Fibroblast of skin of left biceps (primary cell): ENCODE measurements around the gene REG4.
"Not testable (repeated sequence)": the region's sequence is repeated elsewhere in the genome, so short reads cannot be mapped to it uniquely, and the experiment has no call there.

Experiments
- DNase-seq, 2 experiments: peaks; one replicate each; pipeline ENCODE4 v3.0.0-alpha.2; 2013; ENCODE audit warnings: low read depth in 2 of 2

Gene REG4

DNA sequence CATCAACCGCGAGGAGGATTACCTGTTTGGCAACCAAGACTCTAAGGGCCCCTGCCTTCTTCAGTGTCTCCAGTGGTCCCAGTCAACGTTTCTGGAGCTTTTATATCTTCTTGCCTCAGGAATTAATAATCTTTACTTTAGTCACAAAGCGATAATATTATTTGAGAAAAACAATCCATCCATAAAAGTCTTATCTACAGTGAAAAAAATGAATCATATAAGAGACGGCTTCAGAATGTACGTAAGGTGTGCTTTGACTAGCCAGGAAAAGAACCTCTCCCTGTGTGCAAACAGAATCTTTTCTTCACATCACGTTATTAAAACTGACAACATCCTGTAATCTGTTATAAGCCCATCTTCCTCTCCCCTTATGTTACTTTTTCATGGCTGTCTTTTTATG, at the start of gene REG4:
REG4 (minus strand) TSS at position 74 of the 400 bp plus-strand sequence. CDS start 2,691 bp downstream, outside the sequence.
- no peak for DNase-seq

GRCh38 chr1:119859647-119860046, 48.4 kb upstream of the REG4 start:
- peak in 1 of 2 experiments; percentile 17 for DNase-seq

- DNase-seq: not testable (repeated sequence)
Observed at GRCh38 chr1:119858556-119859214, 47.4 kb upstream of the REG4 start.

DNA sequence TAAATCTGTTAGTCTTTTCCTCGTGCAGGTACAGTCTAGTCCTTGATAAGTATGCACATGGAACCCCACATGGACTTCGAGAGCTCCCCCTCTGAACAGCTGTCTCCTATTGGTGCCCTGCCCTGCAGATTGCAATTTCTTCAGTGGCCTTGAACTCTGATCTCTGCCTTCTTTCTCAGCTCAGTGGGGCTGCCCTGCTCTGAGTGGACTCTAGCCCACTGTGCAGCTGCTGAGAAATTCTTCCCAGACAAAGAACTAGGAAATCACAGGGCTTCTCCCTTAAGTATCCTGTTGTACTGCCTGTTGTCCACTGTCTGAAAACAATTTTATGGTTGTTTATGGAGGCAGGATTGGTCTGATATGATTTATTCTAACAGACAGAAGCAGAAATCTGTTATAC, 46.9 kb upstream of the REG4 start:
- no peak for DNase-seq

GRCh38 chr1:119853155-119853554, 41.9 kb upstream of the REG4 start:
- no peak for DNase-seq

- DNase-seq: not testable (repeated sequence)
Observed at GRCh38 chr1:119844206-119844605, 32.9 kb upstream of the REG4 start.

DNA sequence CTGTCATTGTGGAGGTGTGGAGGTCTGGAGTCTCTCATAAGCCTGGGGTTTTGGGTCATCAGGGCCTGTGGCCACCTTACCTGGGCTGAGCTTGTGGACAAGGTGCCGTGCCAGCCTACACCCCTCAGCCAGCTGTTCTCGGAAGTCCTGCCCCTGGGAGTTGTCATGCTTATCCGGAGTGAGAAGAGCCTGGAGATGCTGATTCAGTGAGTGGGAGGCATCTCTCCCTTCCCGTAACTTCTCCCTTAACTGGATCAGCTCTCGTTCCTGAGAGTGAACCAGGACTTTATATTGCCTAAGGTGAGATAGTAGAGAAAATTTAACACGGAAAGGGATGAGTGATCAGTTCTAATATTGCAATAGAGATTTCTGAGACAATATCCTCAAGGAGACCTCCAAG, 30.0 kb upstream of the REG4 start:
- no peak for DNase-seq

DNA sequence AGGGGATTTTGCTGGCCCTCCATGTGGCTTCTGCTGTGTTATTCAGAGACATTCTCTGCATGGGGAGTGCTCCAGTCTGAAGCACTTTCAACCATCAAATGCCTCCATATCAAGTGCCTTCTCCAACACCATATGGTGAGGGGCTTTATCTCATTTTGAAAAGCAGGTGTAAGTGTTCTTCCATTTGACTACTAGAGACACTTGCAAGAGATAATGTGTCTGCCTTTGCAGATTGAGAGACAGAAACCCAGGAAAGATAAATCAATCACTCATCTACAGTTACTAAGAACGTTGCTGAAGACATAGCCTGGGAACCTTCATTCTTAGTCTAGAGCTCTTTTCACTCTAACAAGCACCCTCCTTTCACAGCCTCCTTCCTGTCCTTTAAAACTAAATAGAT, 29.5 kb upstream of the REG4 start:
- DNase-seq: no peak

- no peak for DNase-seq
Observed at GRCh38 chr1:119838236-119838635, 27.0 kb upstream of the REG4 start.

DNA sequence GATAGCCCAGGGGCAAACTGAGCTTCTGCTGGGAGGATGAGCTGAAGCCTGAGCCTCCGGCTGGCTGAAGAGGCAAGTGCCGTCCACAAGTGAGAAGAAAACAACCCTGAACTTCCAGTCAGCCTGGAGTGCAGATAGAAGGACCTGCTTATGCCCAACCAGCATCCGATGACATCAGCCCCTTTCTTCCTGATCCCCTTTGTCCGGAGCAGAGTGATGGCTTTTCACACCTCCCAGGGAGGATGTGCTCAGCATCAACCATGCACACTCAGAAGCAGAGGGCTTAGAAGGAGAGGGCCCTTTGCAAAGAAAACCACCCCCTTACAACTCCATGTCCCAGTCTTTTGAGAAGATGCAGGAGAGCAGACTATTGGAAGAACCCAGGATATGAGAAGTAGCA, 23.7 kb upstream of the REG4 start:
- DNase-seq: no peak

DNA sequence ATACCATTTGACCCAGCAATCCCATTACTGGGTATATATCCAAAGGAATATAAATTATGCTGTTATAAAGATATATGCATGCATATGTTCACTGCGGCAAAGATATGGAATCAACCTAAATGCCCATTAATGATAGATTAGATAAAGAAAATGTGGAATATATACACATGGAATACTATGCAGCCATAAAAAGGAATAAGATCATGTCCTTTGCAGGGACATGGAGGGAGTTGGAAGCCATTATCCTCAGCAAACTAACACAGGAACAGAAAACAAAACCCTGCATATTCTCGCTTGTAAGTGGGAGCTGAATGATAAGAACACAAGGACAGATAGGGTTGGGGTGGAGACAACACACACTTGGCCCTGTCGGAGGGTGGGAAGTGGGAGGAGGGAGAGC, 19.8 kb upstream of the REG4 start:
- DNase-seq: no peak

DNA sequence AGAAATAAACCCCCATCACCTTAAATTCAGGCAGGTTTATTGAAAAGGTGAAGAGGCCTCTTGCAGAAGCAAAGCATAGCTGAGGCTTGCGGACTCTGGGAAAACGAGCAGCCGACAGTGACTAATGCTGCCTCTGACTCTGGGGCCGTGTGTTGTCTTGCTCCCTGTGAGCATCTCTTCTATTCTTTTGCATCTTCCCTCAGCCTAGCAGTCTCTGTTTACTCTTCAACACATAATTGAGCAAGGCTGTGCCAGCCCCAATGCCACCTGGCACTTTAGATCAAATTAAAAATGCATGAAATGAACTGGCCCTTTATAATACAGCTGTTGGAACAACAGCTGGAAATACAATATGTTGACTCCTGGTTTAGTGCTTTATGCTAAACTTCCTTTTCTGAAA, 18.4 kb upstream of the REG4 start:
- no peak for DNase-seq

- not testable (repeated sequence) for DNase-seq
Observed at GRCh38 chr1:119829006-119829405, 17.7 kb upstream of the REG4 start.

- DNase-seq: no peak
Observed at GRCh38 chr1:119828266-119828665, 17.0 kb upstream of the REG4 start.

GRCh38 chr1:119827010-119827409, 15.8 kb upstream of the REG4 start:
- no peak for DNase-seq

DNA sequence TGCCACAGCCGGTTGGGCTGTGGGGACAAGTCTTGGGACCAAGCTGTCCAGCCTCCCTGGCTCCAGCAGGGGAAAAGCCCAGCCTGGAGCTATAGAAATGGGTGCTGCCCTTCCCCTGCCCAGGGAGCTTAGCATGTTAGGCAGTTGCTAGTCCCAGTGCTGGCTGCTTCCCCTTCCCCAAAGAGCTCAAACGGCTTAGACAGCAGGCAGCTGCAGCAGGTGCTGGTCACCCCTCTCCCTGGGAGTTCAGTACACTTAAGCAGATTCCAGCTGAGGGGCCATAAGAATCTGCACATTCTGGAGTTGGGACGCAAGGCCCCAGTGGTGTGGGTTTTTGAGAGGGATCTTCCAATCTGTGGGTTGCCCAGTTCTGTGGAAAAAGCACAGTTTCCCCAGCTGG, 11.1 kb upstream of the REG4 start:
- no peak for DNase-seq

- DNase-seq: no peak
Observed at GRCh38 chr1:119818181-119818580, 6.9 kb upstream of the REG4 start.

- DNase-seq: no peak
Observed at GRCh38 chr1:119816407-119816806, 5.1 kb upstream of the REG4 start.

DNA sequence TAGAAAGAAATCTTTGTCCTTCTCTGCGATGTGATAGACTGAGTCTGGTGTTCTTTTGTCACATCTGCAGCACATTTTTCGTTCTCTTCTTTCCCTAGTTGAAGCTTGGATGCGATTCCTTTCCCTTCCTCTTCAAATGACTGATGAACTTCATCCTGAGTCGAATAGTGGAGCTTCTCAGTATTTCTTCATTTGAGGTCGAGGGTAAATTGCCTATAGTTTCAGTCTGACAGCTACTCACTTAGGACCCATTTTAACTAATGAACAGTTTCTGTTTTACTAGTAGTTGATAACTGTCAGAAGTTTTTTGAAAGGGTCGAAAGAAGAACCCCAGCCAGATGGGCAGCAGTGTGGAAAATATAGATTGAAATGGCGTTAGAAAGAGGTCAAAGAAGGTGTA, 4.7 kb upstream of the REG4 start:
- no peak for DNase-seq

- peak; percentile 13 to 22 for DNase-seq
Observed at GRCh38 chr1:119815361-119815760, 4.1 kb upstream of the REG4 start.

DNA sequence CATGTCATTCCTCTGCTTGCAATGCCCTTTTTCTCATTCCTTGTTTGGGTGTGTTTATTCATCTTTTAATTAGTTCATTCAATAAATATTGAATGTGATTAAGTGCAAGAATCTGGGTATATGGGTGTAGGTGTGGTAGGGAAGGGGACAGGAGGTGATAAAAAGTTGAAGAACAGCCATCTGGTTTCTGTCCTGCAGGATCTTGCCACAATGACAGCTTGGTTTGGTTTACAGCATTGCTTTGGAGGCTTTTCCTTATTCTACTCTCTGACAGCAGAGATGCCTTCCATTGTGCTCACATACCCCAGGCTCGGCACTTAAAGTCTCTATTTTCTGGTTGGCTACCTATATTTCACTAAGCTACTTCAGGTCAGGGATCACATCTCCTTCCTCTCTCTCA, 3.0 kb upstream of the REG4 start:
- no peak for DNase-seq

DNA sequence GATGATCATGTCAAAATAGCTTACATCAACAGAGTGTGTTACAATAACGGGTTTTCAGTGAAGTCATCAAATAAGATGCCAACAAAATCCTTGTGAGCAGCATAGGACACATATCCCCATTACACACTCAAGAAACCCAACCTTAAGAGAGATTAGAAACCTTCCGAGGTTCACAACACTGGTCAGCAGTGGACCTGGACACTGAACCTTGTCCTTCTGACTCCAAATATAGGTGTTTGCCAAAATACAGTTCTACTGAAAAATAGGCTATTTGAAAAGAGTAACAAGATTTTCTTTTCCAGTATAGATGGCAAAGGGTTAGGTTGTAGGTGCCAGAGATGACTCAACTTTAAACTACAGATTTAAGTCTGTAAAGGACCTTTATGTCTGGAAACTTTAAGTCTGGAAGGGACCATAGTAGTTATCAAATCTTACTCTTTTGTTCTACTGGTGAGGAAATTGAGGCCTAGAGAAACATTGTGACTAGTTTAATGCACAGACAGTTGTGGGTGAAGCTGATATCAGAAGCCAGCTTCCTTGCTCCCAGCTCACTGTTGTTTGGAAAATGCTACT, 811 bp upstream of the REG4 start:
- no peak for DNase-seq

GRCh38 chr1:119808972-119809550, 2.2 kb downstream of the REG4 start:
- peak; percentile 13 to 15 for DNase-seq
